Measurements from ENCODE around the gene LRRC15.

Gene LRRC15

DNA sequence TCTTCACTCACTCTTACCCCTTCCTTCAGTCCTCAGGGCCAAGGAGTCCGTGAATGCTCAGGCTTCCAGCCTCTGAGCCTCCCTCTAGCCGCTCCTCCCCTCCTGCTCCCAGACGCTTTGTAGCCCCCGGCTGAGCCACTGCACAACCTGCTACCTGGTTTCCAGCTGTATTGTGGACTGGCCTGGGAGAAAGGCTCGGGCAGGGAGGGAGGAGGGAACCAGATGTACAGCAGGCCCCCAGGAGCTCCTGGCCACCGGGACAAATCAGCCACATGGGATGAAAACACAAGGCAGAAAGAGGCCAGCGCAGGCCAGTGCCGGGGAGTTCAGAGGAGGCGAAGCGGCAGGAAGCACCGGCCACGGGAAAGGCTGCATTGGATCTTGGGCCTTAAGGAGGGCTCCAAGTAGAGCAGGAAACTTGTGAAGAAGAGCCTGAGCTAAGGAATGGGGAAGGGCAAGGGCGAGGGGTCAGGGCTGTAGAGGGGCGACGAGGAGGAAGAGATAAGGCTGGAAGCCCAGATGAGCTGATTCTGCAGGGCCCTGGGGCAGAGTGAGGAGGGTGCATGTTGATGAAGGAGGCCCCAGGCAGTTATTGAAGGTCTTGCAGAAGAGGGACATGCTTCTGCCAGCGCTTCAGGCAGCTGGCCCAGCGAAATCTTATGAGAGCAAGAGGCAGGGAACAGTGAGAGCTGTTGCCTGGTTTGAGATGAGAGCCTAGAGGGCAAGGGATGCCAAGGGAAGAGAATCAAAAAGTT is 32.8 kb downstream of the LRRC15 start:
- no peak for DNase-seq (ENCODE audit: low read depth in 3 of 3)

DNA sequence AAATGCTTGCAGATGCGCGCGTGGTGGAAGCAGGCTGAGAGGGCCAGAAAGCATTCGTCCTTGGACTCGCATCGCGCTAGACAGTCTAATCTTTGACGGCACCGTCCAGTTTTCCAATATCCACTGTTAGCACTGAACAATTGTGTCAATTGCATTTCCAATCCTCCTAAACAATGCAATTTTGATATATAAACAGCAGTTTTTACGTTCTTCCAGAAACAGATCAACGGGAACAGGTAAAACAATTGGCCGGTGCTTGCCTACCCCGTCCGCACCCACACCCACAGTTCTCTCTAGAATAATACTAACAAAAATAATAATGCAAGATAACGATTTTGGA is 35.6 kb downstream of the LRRC15 start:
- no peak for DNase-seq (ENCODE audit: low read depth in 3 of 3)

DNA sequence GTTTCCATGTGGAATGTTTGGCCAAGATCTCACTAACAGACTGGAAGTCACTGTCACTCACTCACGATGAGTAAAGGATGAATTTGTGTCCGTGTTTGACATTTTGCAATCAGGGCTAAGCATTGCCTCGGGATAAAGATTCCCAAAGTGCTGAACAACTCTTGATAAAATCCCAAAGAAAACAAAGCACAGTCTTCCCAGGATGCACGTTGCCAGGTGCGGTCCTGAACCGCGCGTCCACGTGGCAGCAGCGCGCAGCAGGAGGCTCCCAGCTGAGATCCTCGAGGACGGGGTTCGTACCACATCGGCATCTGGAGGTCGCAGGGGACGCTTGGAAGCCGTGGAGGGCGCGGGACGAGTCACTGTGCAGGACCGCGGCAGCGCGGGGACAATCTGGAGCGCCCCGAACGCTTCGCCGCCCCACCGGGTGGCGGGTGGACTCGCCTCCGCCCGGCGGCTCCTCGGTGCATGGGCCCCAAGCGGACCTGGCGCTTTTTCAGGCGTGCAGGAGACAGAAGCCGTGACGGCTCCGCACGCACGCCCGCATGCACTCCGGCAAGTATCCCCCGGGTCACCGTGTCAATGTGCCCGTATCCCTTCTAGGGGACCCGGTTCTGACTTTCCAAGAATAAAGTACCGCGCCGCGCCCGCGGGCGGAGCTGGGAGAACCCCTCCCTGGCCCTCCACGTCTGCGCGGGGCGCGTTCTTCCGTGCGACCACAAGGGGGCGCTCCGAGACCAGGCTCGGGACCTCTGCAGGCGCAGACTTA is 36.1 kb downstream of the LRRC15 start:
- DNase-seq (ENCODE audit: low read depth in 3 of 3) = peak; percentile 81 to 89 (median 83)

DNA sequence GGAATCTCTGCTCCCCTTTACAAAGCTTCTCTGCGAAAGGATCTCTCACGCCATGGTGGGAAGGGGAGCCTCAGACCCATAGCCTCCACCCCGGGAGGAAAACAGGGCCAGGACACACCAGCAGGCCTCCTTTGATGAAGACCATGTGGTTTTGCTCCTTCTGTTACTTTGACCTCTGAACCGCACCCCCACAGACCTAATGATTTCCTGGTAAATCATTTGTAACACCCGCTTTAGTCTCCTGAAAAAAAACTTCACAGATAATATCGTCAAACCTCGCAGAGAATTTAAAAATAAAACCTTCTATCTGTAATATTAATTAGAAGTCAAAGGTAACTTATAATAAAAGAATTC is 36.7 kb downstream of the LRRC15 start:
- DNase-seq (ENCODE audit: low read depth in 3 of 3) = no peak

DNA sequence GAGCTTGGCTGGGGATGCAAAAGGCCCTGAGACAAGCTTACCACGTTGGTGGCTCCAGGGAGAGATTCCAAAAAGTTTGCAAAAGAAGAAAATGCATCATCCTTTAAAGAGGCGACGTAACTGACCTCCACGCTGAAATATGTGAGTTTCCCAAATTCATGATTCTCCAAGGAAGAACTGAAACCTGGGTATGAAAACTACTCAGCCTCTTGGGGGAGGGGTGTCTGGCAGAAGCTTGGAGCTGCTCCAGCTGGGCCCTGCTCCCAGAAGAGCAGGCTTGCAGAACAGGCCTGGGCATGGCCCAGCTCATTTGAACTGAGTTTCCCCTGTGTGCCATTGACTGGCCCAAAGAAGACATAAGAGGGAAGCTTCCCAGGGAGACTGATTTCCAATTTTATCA is 39.0 kb downstream of the LRRC15 start:
- no peak for DNase-seq (ENCODE audit: low read depth in 3 of 3)

DNA sequence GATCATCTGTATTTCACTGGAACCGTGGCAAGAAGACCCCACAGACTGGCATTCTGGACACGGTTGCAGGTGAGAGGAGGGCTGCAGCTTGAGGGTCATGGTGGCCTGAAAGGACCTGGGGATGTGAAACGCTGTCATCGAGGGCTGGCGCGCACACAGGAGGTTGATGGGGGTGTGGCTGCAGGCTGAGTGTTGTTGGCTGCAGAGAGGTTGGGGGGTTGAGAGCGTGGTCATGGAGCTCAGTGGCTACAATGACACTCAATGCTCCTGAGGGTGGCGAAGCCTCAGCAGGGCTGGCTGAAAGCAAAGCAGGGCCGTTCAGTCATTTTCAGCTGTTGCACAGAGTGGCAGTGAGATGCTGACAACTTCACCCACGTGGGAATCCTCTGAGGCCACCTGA is 39.4 kb downstream of the LRRC15 start:
- no peak for DNase-seq (ENCODE audit: low read depth in 3 of 3)

DNA sequence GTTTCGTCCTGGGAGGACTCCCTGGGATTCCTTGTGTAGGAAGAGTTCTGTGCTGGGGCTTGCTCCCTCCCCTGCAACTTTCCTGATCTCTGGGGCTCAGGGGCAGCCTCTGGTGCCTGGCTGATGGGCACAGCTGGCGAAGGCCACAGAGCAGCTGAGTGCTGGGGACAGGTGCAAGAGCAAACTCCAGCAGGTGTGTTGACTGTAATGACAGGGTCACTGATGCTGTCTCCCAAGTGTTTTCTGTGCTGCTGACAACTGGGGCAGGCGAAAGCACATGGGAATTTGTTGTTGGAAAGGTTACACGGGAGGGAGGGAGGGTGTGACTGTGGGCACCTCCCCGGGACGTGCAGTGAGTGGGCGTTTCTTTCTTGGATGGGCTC is 40.0 kb downstream of the LRRC15 start:
- no peak for DNase-seq (ENCODE audit: low read depth in 3 of 3)

DNA sequence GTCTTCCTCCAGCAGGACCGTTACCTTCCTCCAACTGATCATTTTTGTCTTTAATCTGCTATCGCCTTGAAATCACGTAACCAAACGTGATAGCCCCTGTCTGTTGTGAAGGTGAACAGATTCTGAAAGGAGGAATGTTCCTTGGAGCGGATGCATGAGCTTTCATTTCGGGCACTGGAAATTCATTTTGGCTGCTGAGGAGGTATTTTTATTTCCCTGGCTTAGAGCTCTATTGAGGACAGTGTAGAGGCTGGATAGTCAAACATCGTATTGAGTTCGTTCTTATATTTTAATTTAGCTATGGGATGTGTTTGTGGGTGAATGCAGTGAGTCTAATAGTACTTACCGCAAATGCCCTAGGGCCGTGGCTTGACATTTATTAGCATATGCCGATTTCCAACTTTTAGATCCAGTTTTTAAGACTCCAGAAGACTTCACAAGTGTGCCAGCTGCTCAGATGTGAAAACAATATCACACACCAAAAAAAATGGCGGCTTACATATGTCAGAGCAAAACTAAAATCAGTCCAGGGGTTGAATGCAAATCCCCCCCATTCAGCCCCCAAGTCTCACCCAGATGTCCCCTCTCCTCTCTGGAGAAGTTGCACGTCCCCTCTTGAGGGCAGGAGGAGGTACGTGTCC is 40.5 kb downstream of the LRRC15 start:
- no peak for DNase-seq (ENCODE audit: low read depth in 3 of 3)

DNA sequence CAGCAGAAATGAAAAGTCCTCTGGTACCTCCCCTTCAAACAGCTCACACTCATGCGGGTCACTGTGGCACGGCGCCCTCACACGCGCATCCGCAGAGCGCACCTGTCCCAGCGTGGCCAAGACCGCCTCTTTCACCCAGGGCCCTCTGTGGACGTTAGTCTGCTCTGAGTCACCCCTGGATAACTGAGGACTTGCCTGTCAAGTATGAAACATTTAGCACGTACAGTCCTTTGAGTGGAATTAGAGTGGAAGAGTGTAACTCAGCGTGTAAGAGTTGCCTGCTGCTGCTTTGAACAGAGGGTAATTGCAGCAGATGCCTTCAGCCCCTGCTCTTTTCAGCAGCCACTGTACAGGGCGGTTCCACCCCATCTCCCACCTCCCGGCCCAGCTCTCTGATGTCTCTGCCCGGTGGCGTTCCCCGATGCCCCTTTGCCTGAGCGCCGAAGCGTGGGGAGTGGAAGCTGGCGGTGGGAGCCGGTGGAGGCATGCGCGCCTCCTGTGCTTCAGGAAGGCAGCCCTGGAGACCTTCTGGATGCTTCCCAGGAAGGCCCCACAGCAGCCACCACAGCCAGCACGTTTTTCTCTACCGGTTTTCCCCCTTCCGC is 41.4 kb downstream of the LRRC15 start:
- no peak for DNase-seq (ENCODE audit: low read depth in 3 of 3)

DNA sequence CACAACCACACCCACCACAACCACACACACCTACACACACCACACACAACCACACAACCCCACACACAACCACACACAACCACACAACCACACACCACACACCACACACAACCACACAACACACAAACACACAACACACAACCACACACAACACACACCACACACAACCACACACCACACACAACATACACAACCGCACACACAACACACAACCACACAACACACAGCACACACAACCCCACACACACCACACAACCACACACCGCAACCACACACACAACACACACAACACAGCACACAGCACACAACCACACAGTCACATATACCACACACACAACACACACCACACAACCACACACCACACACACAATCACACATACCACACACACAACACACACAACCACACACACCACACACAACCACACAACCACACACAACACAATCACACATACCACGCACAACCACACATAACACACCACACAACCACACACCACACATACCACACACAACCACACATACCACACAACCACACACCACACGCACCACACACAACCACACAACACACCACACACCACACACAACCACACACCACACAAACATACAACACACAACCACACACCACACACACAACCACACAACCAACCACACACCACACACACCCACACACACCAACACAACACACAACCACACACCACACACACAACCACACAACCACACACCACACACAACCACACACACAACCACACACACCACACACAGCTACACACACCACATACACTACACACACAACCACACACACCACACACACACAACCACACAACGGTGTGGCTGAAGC is 42.1 kb downstream of the LRRC15 start:
- DNase-seq (ENCODE audit: low read depth in 3 of 3) = no peak

DNA sequence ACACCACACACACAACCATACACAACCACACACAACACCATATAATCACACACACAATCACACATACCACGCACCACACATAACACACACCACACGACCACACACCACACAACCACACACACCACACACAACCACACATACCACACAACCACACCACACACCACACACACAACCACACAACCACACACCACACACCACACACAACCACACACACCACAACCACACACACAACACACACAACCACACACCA is 42.6 kb downstream of the LRRC15 start:
- DNase-seq (ENCODE audit: low read depth in 3 of 3) = no peak

DNA sequence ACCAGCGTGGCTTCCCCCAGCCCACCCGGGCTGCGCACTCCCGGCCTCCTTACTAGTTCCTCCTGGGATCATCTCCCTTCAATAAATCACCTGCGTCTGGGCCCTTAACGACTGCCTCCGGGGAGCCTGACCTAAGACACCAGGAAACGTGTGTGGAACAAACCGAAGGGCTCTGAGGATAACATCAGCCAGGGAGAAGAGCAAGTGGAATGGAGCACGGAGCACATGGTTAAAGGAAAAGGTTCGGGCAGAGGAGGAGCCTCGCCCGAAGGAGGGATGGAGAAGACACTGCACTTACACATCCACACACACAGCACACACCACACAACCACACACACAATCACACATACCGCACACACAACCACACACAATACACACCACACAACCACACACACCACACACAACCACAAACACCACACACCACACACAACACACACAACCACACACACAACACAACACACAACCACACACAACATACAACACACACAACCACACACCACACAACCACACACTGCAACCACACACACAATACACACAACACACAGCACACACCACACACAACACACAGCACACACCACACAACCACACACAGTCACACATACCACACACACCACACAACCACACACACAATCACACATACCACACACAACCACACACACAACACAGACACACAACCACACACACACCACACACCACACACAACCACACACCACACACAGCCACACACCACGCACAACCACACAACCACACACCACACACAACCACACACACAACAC is 43.2 kb downstream of the LRRC15 start:
- DNase-seq (ENCODE audit: low read depth in 3 of 3) = no peak

DNA sequence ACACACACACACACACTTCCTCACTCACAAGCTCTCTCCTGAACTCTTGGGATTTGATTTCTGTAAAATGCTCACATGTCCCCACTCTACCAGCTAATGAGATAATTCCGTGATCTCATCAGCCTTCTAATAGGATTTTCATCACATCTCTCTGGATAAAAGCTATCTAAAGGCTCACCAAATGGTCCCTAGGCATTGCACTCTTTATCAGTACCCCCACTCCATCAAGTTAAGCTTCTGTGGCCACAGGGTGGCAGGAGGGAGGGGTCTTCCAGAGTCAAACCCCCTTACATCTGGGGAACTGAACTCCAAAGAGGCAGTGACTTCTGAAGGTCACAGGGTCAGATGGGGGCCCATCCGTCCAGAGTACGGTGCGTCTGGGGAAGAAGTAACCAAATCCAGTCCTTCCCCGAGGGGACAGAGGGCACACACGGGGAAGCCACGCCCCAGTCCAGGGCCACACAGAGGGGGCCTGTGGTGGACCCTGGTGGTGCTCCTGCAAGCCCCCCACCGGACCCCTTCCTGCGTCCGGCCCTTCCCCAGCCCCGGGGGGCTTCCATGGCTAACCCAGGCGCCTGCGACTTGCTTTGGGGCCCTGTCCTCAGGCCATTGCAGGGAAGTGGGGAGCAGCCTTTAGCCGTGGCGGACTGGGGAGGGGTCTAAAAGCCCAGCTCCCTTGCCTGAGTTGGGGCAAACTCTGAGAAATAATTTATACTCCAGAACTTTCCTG is 44.0 kb downstream of the LRRC15 start:
- no peak for DNase-seq (ENCODE audit: low read depth in 3 of 3)

DNA sequence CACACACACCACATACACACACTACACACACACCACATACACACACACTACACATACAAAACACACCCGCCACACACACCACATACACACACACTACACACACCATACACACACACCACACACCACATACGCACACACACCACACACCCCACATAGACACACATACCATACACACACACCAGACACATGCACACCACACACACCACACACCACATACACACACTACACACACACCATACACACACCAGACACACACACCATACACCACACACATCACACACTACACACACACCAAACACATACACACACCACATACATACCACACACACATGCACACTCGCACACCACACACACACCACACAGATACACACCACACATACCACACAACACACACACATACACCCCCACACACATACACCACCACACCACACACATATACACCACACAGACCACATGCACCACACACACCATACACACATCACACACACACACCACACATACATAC is 44.7 kb downstream of the LRRC15 start:
- no peak for DNase-seq (ENCODE audit: low read depth in 3 of 3)

DNA sequence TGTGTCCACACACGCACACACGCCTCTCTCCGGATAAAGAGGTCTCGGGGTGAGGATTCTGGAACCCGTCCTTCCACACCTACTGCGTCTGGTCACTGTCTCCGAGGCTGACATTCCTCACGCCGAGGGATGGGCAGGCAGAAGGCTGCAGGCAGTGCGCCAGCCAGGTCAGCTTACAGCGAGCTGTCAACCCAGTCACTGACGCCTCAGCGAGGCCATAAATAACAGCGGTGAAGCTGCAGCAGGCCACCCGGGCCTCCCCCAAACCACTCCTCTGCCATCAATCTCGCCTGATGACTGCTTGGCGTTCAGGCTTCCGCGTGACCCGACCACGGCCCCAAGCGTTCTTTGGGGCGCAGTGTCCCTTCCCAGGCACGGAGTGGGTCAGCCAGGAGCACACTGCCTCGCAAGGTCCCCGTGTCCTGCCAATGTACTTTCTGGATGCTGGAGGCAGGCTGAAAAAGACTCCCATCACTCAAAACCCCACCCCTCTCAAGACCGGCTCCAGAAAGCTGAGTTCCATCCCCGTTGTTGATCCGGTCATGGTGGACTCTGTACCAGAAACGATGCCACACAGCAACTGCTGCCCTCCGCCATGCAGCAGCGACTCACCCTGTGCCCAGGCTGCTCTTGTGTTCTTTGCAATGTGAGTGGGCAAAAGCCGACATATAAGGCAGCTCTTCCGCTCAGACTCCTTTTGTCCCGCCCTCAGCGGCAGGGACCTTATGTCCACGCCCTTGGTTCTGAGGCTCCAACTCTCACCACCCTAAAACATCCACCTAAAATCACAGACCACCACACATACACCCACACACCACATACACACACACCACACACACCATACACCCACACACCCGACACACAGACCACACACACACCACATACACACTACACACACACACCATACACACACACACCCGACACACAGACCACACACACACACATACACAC is 45.5 kb downstream of the LRRC15 start:
- DNase-seq (ENCODE audit: low read depth in 3 of 3) = no peak

DNA sequence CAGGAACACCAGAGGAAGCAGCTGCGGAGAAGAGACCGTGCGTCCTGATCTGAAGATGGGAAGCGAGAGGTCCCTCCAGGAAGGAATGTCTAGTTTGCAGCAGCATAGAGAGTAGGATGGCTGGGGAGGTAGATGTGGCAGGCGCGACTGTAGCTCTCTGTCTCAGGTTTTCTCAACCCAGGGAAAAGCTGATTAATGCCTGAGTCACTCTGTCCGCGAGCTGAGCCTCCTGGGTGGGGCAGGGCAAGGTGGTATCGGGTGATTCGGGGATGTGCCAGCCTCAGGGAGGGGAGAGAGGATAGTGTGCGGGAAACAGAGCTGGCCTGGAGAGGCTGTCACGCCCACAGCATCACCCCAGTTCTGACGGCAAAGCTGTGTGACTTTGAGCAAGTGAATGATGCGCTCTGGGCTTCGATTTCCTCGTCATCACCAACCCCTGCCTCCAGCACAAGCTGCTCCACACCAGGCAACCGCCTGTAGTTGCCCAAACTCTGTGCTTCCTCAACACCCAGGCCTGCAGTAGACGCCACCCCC is 46.8 kb downstream of the LRRC15 start:
- no peak for DNase-seq (ENCODE audit: low read depth in 3 of 3)

DNA sequence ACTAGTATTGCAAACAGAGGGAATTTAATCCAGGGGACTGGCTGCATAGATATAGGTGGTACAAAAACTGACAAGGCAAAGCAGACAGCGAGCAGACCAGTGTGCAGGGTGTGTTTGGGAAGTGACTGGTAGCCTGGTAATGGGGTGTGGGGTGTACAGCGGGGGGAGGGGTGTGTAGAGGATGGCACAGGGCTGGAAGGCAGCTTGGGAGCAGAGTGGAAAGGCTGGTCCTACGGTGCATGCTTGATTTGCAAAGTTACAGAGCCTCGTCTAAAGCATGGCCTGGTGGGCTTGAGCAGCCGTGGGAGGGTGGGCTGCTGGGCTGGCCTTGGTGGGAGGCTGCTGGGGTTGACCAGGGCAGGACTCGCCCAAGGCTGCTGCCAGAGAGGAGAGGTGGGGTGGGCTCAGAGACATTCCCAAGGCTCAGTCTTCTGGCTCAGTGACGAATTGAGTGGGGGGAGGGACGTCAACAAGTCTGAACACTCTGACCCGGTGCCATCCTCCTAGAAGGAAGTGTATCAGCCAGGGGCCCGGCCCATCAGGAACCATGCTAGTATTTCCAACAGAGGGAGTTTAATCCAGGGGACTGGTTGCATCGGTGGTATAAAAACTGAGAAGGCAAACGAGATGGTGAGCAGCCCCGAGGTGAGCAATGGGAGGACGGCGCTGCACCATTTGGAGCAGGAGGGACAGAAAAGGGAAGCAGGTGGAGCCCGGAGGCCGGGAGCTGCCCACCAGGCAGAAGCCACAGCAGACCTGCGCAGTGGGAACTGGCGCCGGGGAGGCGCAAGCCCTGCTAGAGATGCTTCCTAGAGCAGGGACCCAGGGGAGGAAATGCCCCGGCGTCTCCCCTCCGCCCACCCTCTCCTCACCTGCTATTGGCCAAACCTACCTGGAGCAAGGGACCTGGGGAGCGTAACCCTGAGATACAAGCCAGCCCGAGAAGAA is 47.6 kb downstream of the LRRC15 start:
- no peak for DNase-seq (ENCODE audit: low read depth in 3 of 3)

DNA sequence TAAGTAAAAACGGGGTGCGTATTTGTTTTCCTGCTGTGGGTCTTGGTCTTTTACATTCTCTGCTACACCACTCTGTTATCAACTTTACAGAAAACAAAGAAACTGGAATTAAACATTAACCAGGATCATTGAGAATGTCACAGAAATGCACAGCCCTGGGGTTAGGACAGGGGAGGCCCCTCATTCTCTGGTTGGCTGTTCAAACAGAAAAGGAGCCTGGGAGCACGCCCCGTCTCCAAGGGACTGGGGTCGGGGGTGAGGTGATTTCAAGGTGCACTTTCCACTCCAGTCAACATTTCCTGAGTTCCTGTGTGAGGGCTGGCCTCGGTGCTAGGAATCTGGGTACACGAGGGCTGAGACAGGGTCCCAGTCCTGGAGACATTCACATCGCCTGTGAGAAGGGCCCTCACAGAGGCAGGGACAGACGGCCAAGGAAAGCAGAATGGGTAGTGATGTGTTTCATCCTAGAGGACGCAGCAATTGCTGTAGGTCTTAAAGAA is 48.7 kb downstream of the LRRC15 start:
- no peak for DNase-seq (ENCODE audit: low read depth in 3 of 3)

Data from stimulated activated CD4-positive, alpha-beta T cell treated with anti-CD3 and anti-CD28 coated beads, TNF-alpha, amount 100 ng/mL, for 4 hours (primary cell).